ENCODE measurements around the gene PTPRE.

GRCh38 chr10:127882391-127882790 is 24.5 kb upstream of the PTPRE start:
- TF ChIP-seq CTCF (IDR thresholded peaks at IDR 0.05) (no peak), ZNF232 (CRISPR knock-in tag; IDR thresholded peaks at IDR 0.05) (no peak), TCF7 (CRISPR knock-in tag; IDR thresholded peaks at IDR 0.05; ENCODE audit: low read depth) (no peak), FOXJ3 (CRISPR knock-in tag; IDR thresholded peaks at IDR 0.05; ENCODE audit: borderline replicate concordance) (no peak), NFYB (CRISPR knock-in tag; conservative IDR thresholded peaks at IDR 0.05; ENCODE audit: low read depth) (no peak), FOXP1 (CRISPR knock-in tag; IDR thresholded peaks at IDR 0.05; ENCODE audit: borderline replicate concordance) (no peak), USF2 (CRISPR knock-in tag; IDR thresholded peaks at IDR 0.05) (no peak), ZBTB21 (CRISPR knock-in tag; IDR thresholded peaks at IDR 0.05; ENCODE audit: borderline replicate concordance) (no peak), ESRRA (CRISPR knock-in tag; IDR thresholded peaks at IDR 0.05; ENCODE audit: borderline replicate concordance) (no peak), HMGXB4 (CRISPR knock-in tag; IDR thresholded peaks at IDR 0.05) (no peak), ATF2 (CRISPR knock-in tag; IDR thresholded peaks at IDR 0.05; ENCODE audit: borderline replicate concordance, low read depth) (no peak), ZNF512 (CRISPR knock-in tag; IDR thresholded peaks at IDR 0.05; ENCODE audit: borderline replicate concordance) (no peak), ATF3 (CRISPR knock-in tag; conservative IDR thresholded peaks at IDR 0.05) (no peak), SP1 (CRISPR knock-in tag; conservative IDR thresholded peaks at IDR 0.05) (no peak)
